Neural progenitor cell (in vitro differentiated cells): ENCODE measurements around the gene DHRS3. TPM values are rescaled to one million over a fixed set of nuclear protein-coding genes. Genes with fewer than 3 reads are reported as not detected.

ENCODE experiments used
- DNase-seq: peaks from one replicate; pipeline ENCODE4 v3.0.0-alpha.2; 2016; ENCODE audit warnings: low spot score
- H2AFZ ChIP-seq: fragments of 200-600 bp; sonication (generic); replicated peaks from 2 replicates; pipeline ENCODE4 v1.6.1; 2016; ENCODE audit warnings: antibody characterized with exemption
- H3F3A ChIP-seq: fragments of 200-600 bp; sonication (generic); 2 replicates; pipeline ENCODE4 v1.6.1; 2016; ENCODE audit warnings: antibody characterized with exemption, low read depth
- H3K27ac ChIP-seq: fragments of 200-600 bp; sonication (generic); 2 replicates; pipeline ENCODE4 v1.5.1; 2016; ENCODE audit warnings: mild to moderate bottlenecking
- H3K27me3 ChIP-seq: fragments of 200-600 bp; sonication (generic); 2 replicates; pipeline ENCODE4 v1.6.1; 2016; ENCODE audit warnings: mild to moderate bottlenecking, moderate library complexity
- H3K36me3 ChIP-seq: fragments of 200-600 bp; sonication (generic); 2 replicates; pipeline ENCODE4 v1.5.1; 2016
- H3K4me1 ChIP-seq: fragments of 200-600 bp; sonication (generic); 2 replicates; pipeline ENCODE4 v1.6.1; 2016; ENCODE audit warnings: mixed run types
- H3K4me2 ChIP-seq: fragments of 200-600 bp; sonication (generic); 2 replicates; pipeline ENCODE4 v1.6.1; 2016
- H3K4me3 ChIP-seq: fragments of 200-600 bp; sonication (generic); 2 replicates; pipeline ENCODE4 v1.5.1; 2016
- H3K79me2 ChIP-seq: fragments of 200-600 bp; sonication (generic); 2 replicates; pipeline ENCODE4 v1.6.1; 2016; ENCODE audit warnings: low read depth
- H3K9ac ChIP-seq: fragments of 200-600 bp; sonication (generic); 2 replicates; pipeline ENCODE4 v1.6.1; 2016
- H3K9me3 ChIP-seq: fragments of 200-600 bp; sonication (generic); 2 replicates; pipeline ENCODE4 v1.5.1; 2016; ENCODE audit warnings: low read depth
- H4K20me1 ChIP-seq: fragments of 200-600 bp; sonication (generic); 2 replicates; pipeline ENCODE4 v1.6.1; 2016; ENCODE audit warnings: low read depth
- H3K27ac Mint-ChIP-seq: 3 replicates; pipeline ENCODE4 v1.8.0; 2021; ENCODE audit warnings: mixed read lengths
- H3K27me3 Mint-ChIP-seq: 2 replicates; pipeline ENCODE4 v1.8.0; 2022; ENCODE audit warnings: low read depth, mild to moderate bottlenecking, inconsistent platforms, moderate library complexity, mixed read lengths; ENCODE audit not compliant: insufficient read depth
- H3K36me3 Mint-ChIP-seq: 3 replicates; pipeline ENCODE4 v1.8.0; 2021; ENCODE audit warnings: mixed read lengths
- H3K4me1 Mint-ChIP-seq: 3 replicates; pipeline ENCODE4 v1.8.0; 2021; ENCODE audit warnings: mixed read lengths
- H3K4me3 Mint-ChIP-seq: 3 replicates; pipeline ENCODE4 v1.8.0; 2021; ENCODE audit warnings: mild to moderate bottlenecking, moderate library complexity, mixed read lengths
- H3K9me3 Mint-ChIP-seq: 3 replicates; pipeline ENCODE4 v1.8.0; 2020; ENCODE audit warnings: mixed read lengths
- EZH2 ChIP-seq: fragments of 200-600 bp; sonication (generic); IDR thresholded peaks from 2 replicates; pipeline ENCODE4 v1.6.1; 2017; ENCODE audit warnings: antibody characterized with exemption, mild to moderate bottlenecking, moderate library complexity
- EZH2phosphoT487 ChIP-seq: fragments of 200-600 bp; sonication (generic); IDR thresholded peaks from 2 replicates; pipeline ENCODE4 v1.6.1; 2017; ENCODE audit warnings: antibody characterized with exemption
- total RNA-seq: library from RNA; depleted of rRNA; stranded (reverse); fragments of >200 nt; gene quantifications from 2 replicates; pipeline ENCODE4 v1.2.3, GENCODE V29; 2015; ENCODE audit warnings: low replicate concordance
- TF ChIP-seq, protein P1 (sequence below): fragments of 200-600 bp; sonication (generic); IDR thresholded peaks from 2 replicates; pipeline ENCODE4 v1.5.1; 2017; ENCODE audit warnings: antibody characterized with exemption, mild to moderate bottlenecking

The DHRS3 gene
- total RNA-seq, 1 donor from 2014 or later: 4.3 TPM

DNA sequence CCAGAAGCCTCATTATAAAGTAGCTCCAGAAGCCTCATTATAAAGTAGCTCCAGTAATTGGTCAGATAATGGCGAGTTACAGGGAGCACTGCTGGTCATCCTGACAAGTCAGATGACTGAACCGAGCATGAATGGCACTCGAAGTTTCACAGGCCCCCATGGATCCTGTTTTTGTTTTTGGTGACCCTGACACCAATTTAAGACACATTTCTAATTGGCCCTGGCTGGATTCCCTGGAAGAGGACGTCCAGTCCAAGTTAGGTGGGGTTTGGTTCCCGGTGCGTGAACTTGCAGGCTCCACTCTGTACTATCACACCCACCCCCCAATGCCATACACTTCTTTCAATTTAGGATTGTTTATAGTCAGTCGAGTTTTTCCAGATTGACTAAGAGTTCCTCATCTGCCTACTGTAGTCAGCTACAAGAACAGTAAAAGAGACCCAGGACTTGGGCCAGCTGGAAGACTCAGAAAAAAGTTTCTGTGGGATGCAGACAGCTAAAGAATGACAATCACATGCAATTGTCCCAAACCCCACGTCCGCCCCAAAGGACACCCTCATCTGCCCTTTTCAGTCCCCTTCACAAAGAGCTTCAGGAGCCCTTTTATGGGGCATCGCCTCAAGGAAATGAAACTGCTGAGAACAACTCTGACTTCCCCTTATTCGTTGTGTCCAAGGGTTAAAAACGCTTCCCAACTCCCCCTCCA is 2.7 kb downstream of the DHRS3 start:
- H3K9me3 Mint-ChIP-seq: no peaks in the 10 kb centered on the region
- Histone ChIP-seq H3K27me3 (peaks cover 18% of the 10 kb centered on the region), H4K20me1 (peaks cover 16% of the 10 kb centered on the region), H3K79me2 (peaks cover 20% of the 10 kb centered on the region), H3K4me3 (peak overlapping the region; percentile 94), H3K9me3 (no peaks in the 10 kb centered on the region), H3K4me2 (peak overlapping the region; percentile 91), H3F3A (peaks cover 50% of the 10 kb centered on the region), H2AFZ (no peak overlapping the region), H3K36me3 (no peaks in the 10 kb centered on the region), H3K9ac (no peak overlapping the region), H3K4me1 (peaks cover 21% of the 10 kb centered on the region), H3K27ac (no peak overlapping the region)
- peak overlapping the region; percentile 87 for H3K27ac Mint-ChIP-seq
- no peak for TF ChIP-seq EZH2
- TF ChIP-seq EZH2phosphoT487: no peak
- TF ChIP-seq, protein P1, sequence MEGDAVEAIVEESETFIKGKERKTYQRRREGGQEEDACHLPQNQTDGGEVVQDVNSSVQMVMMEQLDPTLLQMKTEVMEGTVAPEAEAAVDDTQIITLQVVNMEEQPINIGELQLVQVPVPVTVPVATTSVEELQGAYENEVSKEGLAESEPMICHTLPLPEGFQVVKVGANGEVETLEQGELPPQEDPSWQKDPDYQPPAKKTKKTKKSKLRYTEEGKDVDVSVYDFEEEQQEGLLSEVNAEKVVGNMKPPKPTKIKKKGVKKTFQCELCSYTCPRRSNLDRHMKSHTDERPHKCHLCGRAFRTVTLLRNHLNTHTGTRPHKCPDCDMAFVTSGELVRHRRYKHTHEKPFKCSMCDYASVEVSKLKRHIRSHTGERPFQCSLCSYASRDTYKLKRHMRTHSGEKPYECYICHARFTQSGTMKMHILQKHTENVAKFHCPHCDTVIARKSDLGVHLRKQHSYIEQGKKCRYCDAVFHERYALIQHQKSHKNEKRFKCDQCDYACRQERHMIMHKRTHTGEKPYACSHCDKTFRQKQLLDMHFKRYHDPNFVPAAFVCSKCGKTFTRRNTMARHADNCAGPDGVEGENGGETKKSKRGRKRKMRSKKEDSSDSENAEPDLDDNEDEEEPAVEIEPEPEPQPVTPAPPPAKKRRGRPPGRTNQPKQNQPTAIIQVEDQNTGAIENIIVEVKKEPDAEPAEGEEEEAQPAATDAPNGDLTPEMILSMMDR: no peak
- no peak for DNase-seq
- peaks cover 42% of the 10 kb centered on the region for H3K4me1 Mint-ChIP-seq
- no peaks in the 10 kb centered on the region for H3K36me3 Mint-ChIP-seq
- H3K4me3 Mint-ChIP-seq: peak overlapping the region; percentile 78
- peaks cover 38% of the 10 kb centered on the region for H3K27me3 Mint-ChIP-seq

DNA sequence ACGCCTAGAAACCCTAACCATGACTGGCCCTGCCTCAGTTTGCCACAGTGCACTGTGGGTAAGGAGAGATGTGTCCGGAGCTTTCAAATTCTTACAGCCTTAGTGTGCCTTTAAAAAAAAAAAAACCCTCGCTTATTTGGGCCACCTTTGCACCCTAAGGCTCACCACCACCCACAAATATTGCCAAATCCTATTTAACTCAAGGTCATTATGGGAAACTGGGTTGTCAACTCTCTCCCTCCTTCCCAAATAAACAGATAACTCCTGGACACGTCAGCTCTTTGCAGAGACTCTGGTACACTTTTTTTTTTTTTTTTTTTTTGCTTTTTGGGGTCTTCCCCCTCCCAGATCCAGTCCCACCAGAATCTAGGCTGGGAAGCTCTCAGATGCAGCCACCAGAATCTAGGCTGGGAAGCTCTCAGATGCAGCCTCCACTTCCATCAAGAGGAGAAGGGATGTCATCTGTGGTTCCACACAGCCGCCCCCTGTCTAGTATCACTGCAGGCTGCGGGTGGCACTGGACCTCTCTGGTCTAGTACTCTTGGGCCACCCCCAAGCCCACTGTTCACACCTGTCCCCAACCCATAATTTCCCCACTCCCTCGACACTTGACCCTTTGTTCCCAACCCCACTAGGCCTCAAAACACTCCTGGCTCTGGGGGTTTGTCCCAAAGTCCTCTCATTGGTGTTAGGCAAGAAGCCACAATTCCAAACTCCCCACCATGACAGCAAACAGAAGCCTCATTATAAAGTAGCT is 3.4 kb downstream of the DHRS3 start:
- Mint-ChIP-seq H3K4me1 (peaks cover 35% of the 10 kb centered on the region), H3K27me3 (peaks cover 41% of the 10 kb centered on the region), H3K9me3 (no peaks in the 10 kb centered on the region), H3K36me3 (no peaks in the 10 kb centered on the region), H3K27ac (peak overlapping the region; percentile 87), H3K4me3 (peak overlapping the region; percentile 24)
- H3K9me3 ChIP-seq: no peaks in the 10 kb centered on the region
- peak overlapping the region; percentile 91 for H3K4me2 ChIP-seq
- peaks cover 20% of the 10 kb centered on the region for H3K79me2 ChIP-seq
- H3K27ac ChIP-seq: no peak overlapping the region
- no peak overlapping the region for H2AFZ ChIP-seq
- TF ChIP-seq EZH2 (no peak), EZH2phosphoT487 (no peak)
- TF ChIP-seq, protein P1: no peak
- DNase-seq: no peak
- peaks cover 48% of the 10 kb centered on the region for H3F3A ChIP-seq
- no peaks in the 10 kb centered on the region for H3K36me3 ChIP-seq
- H3K9ac ChIP-seq: no peak overlapping the region
- H3K4me3 ChIP-seq: no peak overlapping the region
- peaks cover 19% of the 10 kb centered on the region for H3K4me1 ChIP-seq
- peaks cover 16% of the 10 kb centered on the region for H4K20me1 ChIP-seq
- peaks cover 18% of the 10 kb centered on the region for H3K27me3 ChIP-seq

DNA sequence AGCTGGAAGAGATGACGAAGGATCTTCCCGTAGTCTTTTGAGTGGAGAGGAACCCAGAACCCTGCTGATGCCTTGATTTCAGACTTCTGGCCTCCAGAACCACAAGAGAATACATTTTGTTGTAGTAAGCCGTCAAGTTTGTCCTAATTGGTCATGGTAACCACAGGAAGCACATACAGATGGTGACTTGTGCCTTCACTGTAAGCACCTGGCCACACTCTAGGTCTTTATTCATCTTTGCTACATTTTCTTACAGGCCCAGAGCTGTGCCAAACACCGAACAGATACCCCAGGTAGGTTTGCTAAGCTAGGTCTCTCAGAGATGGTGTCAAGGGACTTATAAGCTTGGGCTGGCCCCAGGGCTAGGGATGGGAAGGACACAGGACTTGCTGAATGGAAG is 4.8 kb downstream of the DHRS3 start:
- H3K4me2 ChIP-seq: no peak overlapping the region
- no peaks in the 10 kb centered on the region for H3K36me3 Mint-ChIP-seq

More for the DNA sequence above, 4.8 kb downstream of the DHRS3 start:
- Histone ChIP-seq H4K20me1 (peaks cover 16% of the 10 kb centered on the region), H3K27ac (no peak overlapping the region), H3K36me3 (no peaks in the 10 kb centered on the region), H3K9me3 (no peaks in the 10 kb centered on the region), H3K4me3 (no peak overlapping the region), H3K79me2 (peaks cover 20% of the 10 kb centered on the region), H3F3A (peaks cover 34% of the 10 kb centered on the region), H2AFZ (no peak overlapping the region), H3K4me1 (peaks cover 15% of the 10 kb centered on the region), H3K27me3 (peaks cover 12% of the 10 kb centered on the region), H3K9ac (no peak overlapping the region)
- DNase-seq: no peak
- no peak overlapping the region for H3K4me3 Mint-ChIP-seq
- no peaks in the 10 kb centered on the region for H3K9me3 Mint-ChIP-seq
- TF ChIP-seq, protein P1: no peak
- TF ChIP-seq EZH2 (no peak), EZH2phosphoT487 (no peak)
- no peak overlapping the region for H3K27ac Mint-ChIP-seq
- peaks cover 24% of the 10 kb centered on the region for H3K4me1 Mint-ChIP-seq
- H3K27me3 Mint-ChIP-seq: peaks cover 39% of the 10 kb centered on the region
